ENCODE data around the gene MATN4. TPM values are rescaled to one million over a fixed set of nuclear protein-coding genes. Genes with fewer than 3 reads are reported as not detected.

MATN4 gene
- total and polyA plus RNA-seq, 5 donors, result 0.05 to 0.20 (median 0.16) TPM; not detected in 1

DNA sequence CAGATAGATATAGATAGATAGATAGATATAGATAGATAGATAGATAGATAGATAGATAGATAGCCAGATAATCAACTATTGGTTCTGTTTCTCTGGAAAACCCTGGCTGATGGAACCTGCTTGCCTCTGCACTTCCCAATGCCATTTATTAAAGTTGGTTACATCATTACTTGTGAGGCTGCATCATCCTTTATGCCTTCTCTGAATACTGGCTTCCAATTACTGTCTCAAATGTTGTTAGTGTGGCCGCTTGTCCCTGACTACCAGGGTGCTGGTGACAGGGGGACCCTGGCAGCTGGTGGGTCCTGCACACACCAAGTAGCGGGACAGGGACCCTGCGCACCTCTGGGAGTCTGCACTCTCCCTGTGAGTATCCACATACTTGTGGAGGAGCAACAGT lies 49.8 kb downstream of the MATN4 start:
- ATAC-seq, result no peak
- whole genome bisulfite sequencing, result 93% methylated on average over 3 of the region's 3 CpGs
- Histone ChIP-seq H3K4me3 (ENCODE audit: low read length) (no peak overlapping the region), H3K27ac (ENCODE audit: low read length) (no peak overlapping the region), H3K27me3 (ENCODE audit: control insufficient read depth, insufficient read depth) (no peaks in the 10 kb centered on the region), H3K4me1 (ENCODE audit: control insufficient read depth, insufficient read depth, low read length) (no peaks in the 10 kb centered on the region), H3K9me3 (ENCODE audit: control insufficient read depth, low read length) (no peaks in the 10 kb centered on the region)
- intact Hi-C loops (cut with DNase I), result no loop called here
- no peak for DNase-seq

GRCh38 chr20:45257711-45258110 lies 50.4 kb downstream of the MATN4 start:
- ATAC-seq (no peak), DNase-seq (no peak)
- H3K4me3 ChIP-seq (ENCODE audit: low read length), result no peak overlapping the region
- H3K27ac ChIP-seq (ENCODE audit: low read length), result no peak overlapping the region
- no peaks in the 10 kb centered on the region for H3K9me3 ChIP-seq (ENCODE audit: control insufficient read depth, low read length)
- WGBS, result 83% methylated on average over 7 of the region's 7 CpGs
- no peaks in the 10 kb centered on the region for H3K4me1 ChIP-seq (ENCODE audit: control insufficient read depth, insufficient read depth, low read length)
- intact Hi-C loops (cut with DNase I), result no loop called here
- H3K27me3 ChIP-seq (ENCODE audit: control insufficient read depth, insufficient read depth), result no peaks in the 10 kb centered on the region

DNA sequence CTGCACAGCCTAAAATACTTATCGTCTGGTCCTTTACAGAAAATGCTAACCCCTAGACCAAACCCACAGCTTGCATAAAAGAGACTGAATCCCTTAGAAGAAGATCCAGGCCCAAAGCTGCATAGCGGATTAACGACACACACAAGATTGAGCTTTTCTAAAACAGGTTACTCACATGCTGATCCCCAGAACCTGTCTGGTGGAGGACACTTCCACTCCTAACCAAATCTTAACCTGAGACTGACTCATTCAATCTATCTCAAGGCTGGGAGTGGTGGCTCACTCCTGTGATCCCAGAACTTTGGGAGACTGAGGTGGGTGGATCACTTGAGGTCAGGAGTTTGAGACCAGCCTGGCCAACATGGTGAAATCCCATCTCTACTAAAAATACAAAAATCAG lies 50.9 kb downstream of the MATN4 start:
- intact Hi-C loops (cut with DNase I), result no loop called here
- no peak for ATAC-seq

DNA sequence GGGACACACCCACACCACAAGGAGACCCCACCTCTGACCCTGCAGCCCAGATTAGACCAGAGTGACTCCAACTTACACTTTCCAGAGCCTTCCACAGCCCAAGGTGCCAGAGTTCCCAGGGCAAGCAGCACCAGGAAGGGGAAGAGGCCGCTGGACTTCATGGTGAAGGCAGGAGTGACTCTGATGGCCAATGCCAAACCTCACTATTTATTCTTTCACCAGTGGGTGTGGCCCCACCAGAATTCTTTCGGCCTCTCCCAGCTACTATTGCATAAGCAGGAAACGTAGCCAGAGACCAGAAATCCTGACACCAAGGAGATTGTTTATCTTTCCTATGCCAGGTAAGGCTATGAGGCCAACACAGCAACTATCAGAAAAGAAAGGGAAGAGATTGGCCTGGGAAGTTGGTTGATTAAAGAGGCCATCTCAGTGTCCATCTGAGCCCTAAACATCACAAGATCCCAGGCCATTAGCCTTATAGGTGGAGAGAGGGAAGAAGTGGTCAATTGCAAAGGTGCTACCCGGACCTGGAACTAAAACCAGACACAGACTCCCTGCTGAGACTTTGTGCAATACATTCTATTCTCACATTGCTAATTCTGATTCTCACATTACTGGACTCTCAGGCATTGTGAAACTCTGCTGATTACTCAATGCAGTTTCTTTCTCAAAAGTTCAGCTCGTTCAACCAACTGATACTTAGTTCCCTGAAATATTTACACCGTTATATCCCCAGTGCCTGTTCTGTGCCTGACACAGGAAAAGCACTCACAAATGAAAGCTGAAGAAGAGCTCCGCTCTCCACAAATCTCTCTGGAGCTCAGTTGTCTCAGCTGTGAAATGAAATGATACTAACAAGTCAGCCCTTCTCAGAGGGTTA lies 53.5 kb downstream of the MATN4 start, which contains the start of gene SLPI:
Gene SLPI (minus strand): TSS at position 182 of the 880 bp plus-strand sequence. CDS start 21 bp downstream, at position 161.
- peak; percentile 80 to 90 for ATAC-seq
- DNase-seq, result peak in 2 of 3 donors; percentile 29 to 55
- WGBS, result 45% methylated on average over 7 of the region's 7 CpGs
- intact Hi-C loops (cut with DNase I), result no loop called here
- H3K9me3 ChIP-seq (ENCODE audit: control insufficient read depth, low read length), result no peaks in the 10 kb centered on the region
- H3K4me3 ChIP-seq (ENCODE audit: low read length), result no peak within 1 kb of the TSS
- H3K27ac ChIP-seq (ENCODE audit: low read length), result no peak within 1 kb of the TSS
- no peaks in the 10 kb centered on the region for H3K27me3 ChIP-seq (ENCODE audit: control insufficient read depth, insufficient read depth)
- no peaks in the 10 kb centered on the region for H3K4me1 ChIP-seq (ENCODE audit: control insufficient read depth, insufficient read depth, low read length)

More for the DNA sequence above, 50.9 kb downstream of the MATN4 start:
- Histone ChIP-seq H3K27ac (ENCODE audit: low read length) (no peak overlapping the region), H3K4me1 (ENCODE audit: control insufficient read depth, insufficient read depth, low read length) (no peaks in the 10 kb centered on the region), H3K4me3 (ENCODE audit: low read length) (no peak overlapping the region), H3K9me3 (ENCODE audit: control insufficient read depth, low read length) (no peaks in the 10 kb centered on the region), H3K27me3 (ENCODE audit: control insufficient read depth, insufficient read depth) (no peaks in the 10 kb centered on the region)
- WGBS, result 79% methylated on average over 3 of the region's 3 CpGs
- DNase-seq, result no peak

- WGBS, result 90% methylated on average over 4 of the region's 4 CpGs
- Histone ChIP-seq H3K27me3 (ENCODE audit: control insufficient read depth, insufficient read depth) (no peaks in the 10 kb centered on the region), H3K4me1 (ENCODE audit: control insufficient read depth, insufficient read depth, low read length) (no peaks in the 10 kb centered on the region), H3K4me3 (ENCODE audit: low read length) (no peak overlapping the region), H3K27ac (ENCODE audit: low read length) (no peak overlapping the region), H3K9me3 (ENCODE audit: control insufficient read depth, low read length) (no peaks in the 10 kb centered on the region)
- intact Hi-C loops (cut with DNase I), result no loop called here
- no peak for DNase-seq
- ATAC-seq, result no peak
These were observed 54.8 kb downstream of the MATN4 start for GRCh38 chr20:45253261-45253660.

DNA sequence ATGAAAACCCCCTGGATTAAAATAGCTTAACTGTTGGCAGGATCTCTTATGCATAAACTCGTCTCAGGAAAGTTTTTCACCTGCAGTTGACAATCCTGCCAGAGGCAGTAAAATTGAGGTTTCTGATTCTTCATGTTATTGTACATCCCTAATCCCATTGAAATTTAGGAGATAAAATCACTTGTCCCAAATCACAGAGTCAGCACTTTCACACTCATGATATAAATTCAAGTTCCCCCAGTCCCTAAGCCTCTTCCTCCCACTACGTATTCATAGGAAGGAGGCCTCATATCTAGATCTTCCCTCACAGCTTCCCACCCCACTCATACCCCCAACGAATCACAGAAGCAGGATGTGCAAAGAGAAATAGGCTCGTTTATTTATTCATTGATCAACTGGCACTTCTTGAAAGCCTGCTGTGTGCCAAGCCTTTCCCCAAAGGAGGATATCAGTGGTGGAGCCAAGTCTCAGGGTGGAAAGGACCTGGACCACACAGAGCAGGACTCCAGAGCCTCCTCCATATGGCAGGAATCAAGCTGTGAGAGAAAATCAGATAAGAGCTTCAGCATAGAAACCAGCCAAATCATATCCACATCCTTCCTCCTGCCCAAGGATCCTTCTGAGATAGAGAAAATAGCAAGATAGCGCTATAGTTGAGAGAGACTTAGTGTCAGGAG lies 56.1 kb downstream of the MATN4 start:
- Histone ChIP-seq H3K9me3 (ENCODE audit: control insufficient read depth, low read length) (no peaks in the 10 kb centered on the region), H3K27me3 (ENCODE audit: control insufficient read depth, insufficient read depth) (no peaks in the 10 kb centered on the region), H3K4me3 (ENCODE audit: low read length) (no peak overlapping the region), H3K4me1 (ENCODE audit: control insufficient read depth, insufficient read depth, low read length) (no peaks in the 10 kb centered on the region), H3K27ac (ENCODE audit: low read length) (no peak overlapping the region)
- DNase-seq (no peak), ATAC-seq (no peak)
- intact Hi-C loops (cut with DNase I), result no loop called here
- 32% methylated on average over 5 of the region's 5 CpGs for WGBS

DNA sequence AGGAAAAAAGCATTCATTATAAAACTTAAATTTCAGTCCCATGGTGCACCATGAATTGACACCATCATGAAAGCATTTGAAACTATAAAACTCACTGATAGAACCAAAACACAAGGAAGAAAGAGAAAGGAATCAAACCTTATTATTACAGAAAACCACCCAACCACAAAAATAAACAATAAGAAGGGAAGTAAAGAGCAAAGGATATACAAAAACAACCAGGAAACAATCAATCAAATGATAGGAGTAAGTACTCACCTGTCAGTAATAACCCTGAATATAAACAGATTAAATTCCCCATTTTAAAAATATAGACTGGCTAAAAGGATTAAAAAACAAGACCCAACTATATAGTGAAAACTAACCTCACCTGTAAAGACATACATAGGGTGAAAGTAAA lies 59.5 kb downstream of the MATN4 start:
- Histone ChIP-seq H3K27me3 (ENCODE audit: control insufficient read depth, insufficient read depth) (peaks cover 4% of the 10 kb centered on the region), H3K9me3 (ENCODE audit: control insufficient read depth, low read length) (no peaks in the 10 kb centered on the region), H3K4me1 (ENCODE audit: control insufficient read depth, insufficient read depth, low read length) (no peaks in the 10 kb centered on the region), H3K4me3 (ENCODE audit: low read length) (no peak overlapping the region), H3K27ac (ENCODE audit: low read length) (no peak overlapping the region)
- DNase-seq (no peak), ATAC-seq (no peak)
- intact Hi-C loops (cut with DNase I), result no loop called here

GRCh38 chr20:45247865-45248264 lies 60.2 kb downstream of the MATN4 start:
- no peak for ATAC-seq
- 80% methylated on average over 1 of the region's 1 CpG for WGBS

GRCh38 chr20:45246109-45246508 lies 62.0 kb downstream of the MATN4 start:
- peaks cover 4% of the 10 kb centered on the region for H3K27me3 ChIP-seq (ENCODE audit: control insufficient read depth, insufficient read depth)
- intact Hi-C loops (cut with DNase I), result no loop called here
- no peak for ATAC-seq

More at GRCh38 chr20:45247865-45248264, 60.2 kb downstream of the MATN4 start:
- H3K9me3 ChIP-seq (ENCODE audit: control insufficient read depth, low read length), result no peaks in the 10 kb centered on the region
- H3K27ac ChIP-seq (ENCODE audit: low read length), result no peak overlapping the region
- H3K27me3 ChIP-seq (ENCODE audit: control insufficient read depth, insufficient read depth), result peaks cover 4% of the 10 kb centered on the region
- H3K4me1 ChIP-seq (ENCODE audit: control insufficient read depth, insufficient read depth, low read length), result no peaks in the 10 kb centered on the region
- H3K4me3 ChIP-seq (ENCODE audit: low read length), result no peak overlapping the region
- intact Hi-C loops (cut with DNase I), result no loop called here
- DNase-seq, result no peak

More at GRCh38 chr20:45246109-45246508, 62.0 kb downstream of the MATN4 start:
- Histone ChIP-seq H3K27ac (ENCODE audit: low read length) (no peak overlapping the region), H3K9me3 (ENCODE audit: control insufficient read depth, low read length) (no peaks in the 10 kb centered on the region), H3K4me1 (ENCODE audit: control insufficient read depth, insufficient read depth, low read length) (no peaks in the 10 kb centered on the region), H3K4me3 (ENCODE audit: low read length) (no peak overlapping the region)
- 42% methylated on average over 6 of the region's 6 CpGs for WGBS
- DNase-seq, result no peak

Data from right cardiac atrium (tissue), 5 donors.